ENCODE results near the gene CTTNBP2NL.
"Not testable (repeated sequence)": the region's sequence is repeated elsewhere in the genome, so short reads cannot be mapped to it uniquely, and the experiment has no call there.

The CTTNBP2NL gene

DNA sequence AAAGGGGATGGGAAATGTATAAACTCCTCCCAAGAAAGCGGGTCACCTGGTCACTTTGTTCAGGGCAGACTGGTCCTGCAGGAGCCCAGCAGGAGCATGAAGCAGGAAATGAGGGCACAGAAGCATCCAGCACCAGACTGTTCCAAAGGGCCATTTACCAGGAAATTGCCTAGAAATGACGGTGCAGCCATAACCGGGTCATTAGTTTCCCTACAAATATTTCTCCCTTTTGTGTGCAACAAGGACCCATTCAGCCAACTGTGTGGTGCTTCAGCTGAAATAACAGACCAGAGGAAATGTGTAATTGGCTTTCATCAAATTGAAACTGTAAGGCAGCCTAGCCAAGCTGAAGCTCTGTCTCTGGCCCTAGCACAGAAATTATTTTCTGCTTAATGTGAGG, 7.6 kb upstream of the CTTNBP2NL start:
- no peak for DNase-seq (ENCODE audit: low spot score)
- TF ChIP-seq, protein P1, sequence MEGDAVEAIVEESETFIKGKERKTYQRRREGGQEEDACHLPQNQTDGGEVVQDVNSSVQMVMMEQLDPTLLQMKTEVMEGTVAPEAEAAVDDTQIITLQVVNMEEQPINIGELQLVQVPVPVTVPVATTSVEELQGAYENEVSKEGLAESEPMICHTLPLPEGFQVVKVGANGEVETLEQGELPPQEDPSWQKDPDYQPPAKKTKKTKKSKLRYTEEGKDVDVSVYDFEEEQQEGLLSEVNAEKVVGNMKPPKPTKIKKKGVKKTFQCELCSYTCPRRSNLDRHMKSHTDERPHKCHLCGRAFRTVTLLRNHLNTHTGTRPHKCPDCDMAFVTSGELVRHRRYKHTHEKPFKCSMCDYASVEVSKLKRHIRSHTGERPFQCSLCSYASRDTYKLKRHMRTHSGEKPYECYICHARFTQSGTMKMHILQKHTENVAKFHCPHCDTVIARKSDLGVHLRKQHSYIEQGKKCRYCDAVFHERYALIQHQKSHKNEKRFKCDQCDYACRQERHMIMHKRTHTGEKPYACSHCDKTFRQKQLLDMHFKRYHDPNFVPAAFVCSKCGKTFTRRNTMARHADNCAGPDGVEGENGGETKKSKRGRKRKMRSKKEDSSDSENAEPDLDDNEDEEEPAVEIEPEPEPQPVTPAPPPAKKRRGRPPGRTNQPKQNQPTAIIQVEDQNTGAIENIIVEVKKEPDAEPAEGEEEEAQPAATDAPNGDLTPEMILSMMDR (IDR thresholded peaks at IDR 0.05; ENCODE audit: extremely low read depth, missing control alignments), result no peak

DNA sequence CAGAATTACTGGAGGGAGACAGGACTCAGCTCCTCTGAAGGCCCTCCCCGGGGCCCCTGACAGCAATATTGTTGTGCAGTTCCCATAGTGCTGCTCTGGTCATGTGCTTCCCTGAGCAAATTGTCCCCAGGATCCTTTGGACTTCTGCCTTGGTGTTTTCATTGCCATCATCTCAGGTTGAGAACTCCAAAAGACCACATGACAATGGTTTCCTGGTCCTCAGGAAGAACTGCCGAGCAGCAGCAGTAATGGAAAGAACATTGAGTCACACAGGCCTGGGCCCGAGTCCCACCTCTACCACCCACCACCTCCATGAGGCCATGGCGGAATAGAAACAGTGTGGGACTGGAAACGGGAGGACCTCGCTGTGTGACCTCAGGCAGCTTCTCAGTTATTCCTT, 6.3 kb upstream of the CTTNBP2NL start:
- DNase-seq (ENCODE audit: low spot score), result no peak

DNA sequence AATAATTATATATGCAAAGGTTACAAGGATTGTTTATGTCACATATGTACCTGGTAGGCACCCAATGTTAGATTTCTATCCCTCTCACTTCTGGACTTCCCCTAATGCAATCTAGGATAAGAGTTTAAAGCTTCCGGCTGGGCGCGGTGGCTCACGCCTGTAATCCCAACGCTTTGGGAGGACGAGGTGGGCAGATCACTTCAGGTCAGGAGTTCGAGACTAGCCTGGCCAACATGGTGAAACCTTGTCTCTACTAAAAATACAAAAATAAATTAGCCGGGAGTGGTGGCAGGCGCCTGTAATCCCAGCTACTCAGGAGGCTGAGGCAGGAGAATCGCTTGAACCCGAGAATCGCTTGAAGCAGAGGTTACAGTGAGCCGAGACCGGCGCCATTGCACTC, 5.7 kb upstream of the CTTNBP2NL start:
- not testable (repeated sequence) for DNase-seq (ENCODE audit: low spot score)

More for the DNA sequence above, 6.3 kb upstream of the CTTNBP2NL start:
- TF ChIP-seq, protein P1 (IDR thresholded peaks at IDR 0.05; ENCODE audit: extremely low read depth, missing control alignments), result no peak

DNA sequence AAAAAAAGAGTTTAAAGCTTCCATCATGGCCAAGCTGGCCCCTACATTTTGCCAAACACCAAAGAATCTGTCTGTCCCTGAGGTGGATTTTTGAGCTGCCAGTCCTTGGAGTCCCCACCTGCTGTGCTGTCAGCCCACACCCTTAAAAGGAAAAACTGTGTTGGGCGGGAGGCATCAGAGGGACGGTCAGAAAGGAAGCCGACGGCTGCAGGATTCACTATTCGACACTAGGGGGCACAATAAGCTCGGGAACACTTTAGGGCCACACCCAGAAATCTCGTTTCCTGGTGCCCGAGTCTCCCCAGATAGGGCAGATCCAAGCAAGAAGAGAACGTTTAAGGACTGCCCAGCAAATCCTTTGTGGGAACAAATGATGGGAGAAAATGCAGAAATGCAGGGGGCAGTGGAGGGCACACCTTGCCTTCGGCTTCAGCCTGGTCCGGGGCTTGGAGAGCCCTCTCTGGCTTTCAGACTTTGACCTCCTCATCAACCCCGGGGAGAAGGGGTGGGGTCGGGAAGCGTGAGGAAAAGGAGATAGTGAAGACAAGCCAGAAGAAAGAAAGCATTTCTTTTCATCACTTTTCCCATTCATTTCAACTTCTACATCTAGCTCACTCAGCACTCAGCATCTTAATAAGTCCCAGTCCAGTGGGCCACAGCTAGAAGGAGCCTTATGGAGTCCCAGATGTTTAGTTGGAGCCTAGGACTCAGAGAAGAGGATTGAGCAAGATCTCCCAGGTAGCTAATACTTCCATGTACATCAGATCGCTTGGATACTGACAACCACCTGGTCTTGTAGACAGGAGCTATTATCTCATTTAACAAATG, 5.0 kb upstream of the CTTNBP2NL start:
- TF ChIP-seq, protein P1 (IDR thresholded peaks at IDR 0.05; ENCODE audit: extremely low read depth, missing control alignments), result peak; percentile 67
- peak; percentile 85 for DNase-seq (ENCODE audit: low spot score)

DNA sequence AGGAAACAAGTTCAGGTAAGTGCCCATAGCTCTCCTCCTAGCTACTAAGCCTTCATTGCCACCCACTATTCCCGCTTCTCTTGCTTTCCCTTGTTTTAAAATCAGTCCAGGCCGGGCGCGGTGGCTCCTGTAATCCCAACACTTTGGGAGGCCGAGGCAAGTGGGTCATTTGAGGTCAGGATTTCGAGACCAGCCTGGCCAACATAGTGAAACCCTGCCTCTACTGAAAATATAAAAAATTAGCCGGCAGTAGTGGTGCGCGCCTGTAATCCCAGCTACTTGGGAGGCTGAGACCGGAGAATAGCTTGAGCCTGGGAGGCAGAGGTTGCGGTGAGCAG, 4.4 kb upstream of the CTTNBP2NL start:
- no peak for DNase-seq (ENCODE audit: low spot score)
- TF ChIP-seq, protein P1 (IDR thresholded peaks at IDR 0.05; ENCODE audit: extremely low read depth, missing control alignments), result no peak

DNA sequence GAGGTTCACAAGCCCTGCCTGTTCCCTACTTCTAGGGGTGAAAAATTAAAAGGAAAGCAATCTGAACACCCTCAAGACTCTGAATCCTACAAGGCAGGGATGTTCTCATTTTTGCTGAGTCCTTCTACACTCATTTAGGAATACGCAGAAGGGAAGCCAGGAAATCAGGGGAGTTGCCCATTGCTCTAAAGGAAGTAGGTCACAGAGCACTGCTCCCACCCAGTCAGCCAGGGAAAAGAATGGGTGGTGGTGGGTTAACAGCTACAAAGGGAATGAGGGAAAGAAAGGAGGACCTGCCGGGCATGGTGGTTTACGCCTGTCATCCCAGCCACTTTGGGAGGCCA, 2.4 kb upstream of the CTTNBP2NL start:
- DNase-seq (ENCODE audit: low spot score), result no peak

DNA sequence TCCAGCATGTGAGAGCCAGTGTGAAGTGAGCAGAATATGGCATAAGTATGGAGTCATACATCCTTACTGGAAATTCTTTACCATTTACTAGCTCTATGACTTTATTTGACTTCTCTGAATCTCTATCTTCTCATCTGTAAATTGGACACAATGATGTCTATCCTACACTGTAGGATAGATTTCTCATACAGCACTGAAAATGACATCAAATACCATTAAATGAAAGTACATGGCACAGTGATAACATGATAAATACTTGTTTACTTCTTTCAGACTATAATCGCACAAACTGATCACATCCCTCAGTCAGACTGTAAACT, 1.3 kb upstream of the CTTNBP2NL start:
- no peak for DNase-seq (ENCODE audit: low spot score)
- TF ChIP-seq, protein P1 (IDR thresholded peaks at IDR 0.05; ENCODE audit: extremely low read depth, missing control alignments), result no peak

More for the DNA sequence above, 2.4 kb upstream of the CTTNBP2NL start:
- TF ChIP-seq, protein P1 (IDR thresholded peaks at IDR 0.05; ENCODE audit: extremely low read depth, missing control alignments), result no peak

DNA sequence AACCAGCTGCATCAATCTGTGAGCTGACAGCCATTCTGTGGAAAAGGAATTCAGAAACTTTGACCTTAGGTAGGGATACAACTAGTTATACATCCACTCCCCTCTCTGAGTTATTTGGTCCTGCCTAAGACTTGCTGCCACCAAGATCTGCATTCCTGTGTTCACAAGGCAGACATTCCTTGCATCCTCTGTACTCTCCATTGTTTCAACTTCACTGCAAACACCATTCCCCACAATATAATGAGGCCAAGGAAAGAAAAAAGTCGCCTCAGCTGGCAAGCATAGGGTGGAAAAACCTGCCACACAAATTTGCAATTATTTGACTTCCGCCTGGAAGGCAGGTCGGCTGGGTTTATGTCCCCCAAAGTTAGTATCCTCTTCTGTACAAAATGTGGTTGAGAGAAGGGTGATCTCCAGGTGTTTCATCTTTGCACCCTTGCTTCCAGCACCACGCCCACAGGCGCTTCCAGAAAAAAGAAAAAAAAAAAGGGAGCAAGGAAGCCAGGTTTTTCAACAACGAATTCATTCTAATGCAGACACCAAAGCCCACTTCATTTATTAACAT, 676 bp upstream of the CTTNBP2NL start:
- TF ChIP-seq, protein P1 (IDR thresholded peaks at IDR 0.05; ENCODE audit: extremely low read depth, missing control alignments), result no peak
- no peak for DNase-seq (ENCODE audit: low spot score)
